GM19397 (cell line): ENCODE measurements around the gene PDGFA.

Experiments used
- ATAC-seq: cut with Tn5 transposase; IDR thresholded peaks from one replicate; pipeline ENCODE4 v1.9.1; 2021; ENCODE audit warnings: mild to moderate bottlenecking, moderate library complexity; ENCODE audit not compliant: unreplicated experiment

The PDGFA gene

DNA sequence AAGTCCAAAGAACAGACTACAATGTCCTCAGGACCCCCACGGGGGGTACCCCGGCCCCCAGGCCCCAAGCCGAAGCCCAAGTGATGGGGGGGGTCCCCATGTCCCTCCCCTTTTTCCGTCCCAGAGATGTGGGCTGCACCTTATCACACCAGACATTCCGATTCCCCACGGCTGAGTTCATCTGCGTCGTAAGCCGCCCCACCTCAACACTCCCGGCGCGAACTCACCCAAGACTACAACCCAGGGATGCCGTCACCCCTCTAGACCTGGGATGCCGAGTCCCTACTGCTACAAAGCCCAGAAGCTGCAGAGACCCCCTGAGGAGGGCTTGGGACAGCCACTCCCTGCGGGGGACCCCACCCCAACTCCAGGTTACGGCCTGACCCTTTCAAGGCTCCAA, 14.5 kb downstream of the PDGFA start:
- ATAC-seq: no peak

DNA sequence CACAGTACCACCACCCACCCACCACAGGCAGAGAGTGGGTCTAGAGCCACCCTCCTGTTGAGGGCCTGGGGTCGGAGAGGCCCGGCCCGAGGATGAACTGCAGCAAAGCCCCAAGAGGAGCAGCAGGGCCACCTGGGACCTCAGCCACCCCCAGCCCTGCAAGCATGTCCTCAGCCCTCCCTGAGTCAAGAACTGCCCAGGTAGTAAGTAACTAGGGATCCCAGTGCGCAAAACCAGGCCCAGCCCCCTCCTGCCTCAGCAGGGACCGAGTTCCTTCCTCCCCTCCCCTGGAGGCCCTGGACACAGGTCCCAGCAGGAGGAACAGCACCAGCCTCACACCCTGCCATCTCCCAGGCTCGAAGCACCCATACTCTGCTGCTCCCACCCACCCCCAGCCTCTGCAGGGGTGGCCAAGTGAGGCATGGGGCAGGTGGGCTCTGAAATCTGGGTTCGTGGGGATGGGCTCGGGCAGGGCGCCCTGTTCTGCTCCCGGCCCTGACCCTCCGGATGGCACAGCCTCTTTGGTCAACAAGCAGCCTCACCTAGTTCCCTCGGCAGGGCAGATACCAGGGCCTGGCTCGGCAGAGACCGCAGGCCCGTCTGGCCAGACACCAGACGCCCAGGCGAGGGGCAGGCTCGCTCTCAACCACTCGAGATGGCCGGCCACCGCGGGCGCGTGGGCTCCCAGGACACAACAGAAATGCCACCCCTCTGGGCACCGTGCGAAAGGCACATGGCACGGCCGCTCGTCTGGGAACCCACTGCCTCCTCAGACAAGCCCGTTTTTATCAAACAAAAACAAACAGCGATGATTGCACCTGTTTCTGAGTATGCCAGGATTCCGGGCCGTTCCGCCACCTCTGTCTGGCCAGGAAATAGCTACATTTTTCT, 15.2 kb downstream of the PDGFA start:
- ATAC-seq: no peak

DNA sequence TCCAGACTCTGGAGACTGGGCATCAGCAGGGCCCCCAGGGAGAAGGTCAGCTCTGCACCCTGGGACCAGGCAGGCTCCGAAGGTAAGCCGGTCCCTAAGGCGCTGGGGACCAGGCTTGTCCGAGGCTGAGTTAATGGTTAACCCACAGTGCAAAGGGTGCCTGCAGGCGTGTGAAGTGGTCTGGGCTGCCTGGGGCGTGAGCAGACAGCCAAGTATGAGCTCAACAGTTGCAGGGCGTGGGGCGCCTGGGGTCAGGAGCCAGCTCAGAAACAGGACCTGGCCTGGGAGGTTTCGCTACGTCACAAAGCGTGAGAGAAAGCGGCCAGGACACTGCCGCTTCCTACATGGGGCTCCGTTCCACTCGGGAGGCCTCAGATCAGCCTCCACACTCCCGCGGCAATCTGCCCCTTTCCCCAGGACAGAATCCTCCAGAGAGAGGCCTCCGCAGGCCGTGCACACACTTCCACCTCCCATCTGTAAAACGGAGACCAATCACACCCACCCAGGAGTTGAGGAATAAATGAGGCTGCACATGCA, 16.0 kb downstream of the PDGFA start:
- ATAC-seq: no peak

DNA sequence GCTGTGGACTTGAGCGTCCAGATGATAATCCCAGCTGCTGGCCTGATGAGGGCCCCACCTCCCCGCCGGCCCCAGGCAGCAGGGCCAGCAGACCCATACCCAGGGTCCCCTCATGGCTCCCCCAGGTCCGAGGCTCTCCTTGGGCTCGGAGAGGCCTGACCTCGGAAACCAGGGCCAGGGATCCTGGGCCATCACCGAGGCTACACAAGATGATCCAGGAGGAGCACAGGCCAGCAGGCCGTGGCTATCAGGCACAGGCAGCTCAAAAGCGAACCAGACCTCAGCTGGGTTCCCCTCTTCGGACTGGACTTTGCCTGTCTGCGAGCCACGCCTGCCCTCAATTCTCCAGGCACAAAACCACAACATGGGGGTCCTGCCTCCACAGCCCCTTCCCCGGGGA, 17.4 kb downstream of the PDGFA start:
- ATAC-seq: no peak

DNA sequence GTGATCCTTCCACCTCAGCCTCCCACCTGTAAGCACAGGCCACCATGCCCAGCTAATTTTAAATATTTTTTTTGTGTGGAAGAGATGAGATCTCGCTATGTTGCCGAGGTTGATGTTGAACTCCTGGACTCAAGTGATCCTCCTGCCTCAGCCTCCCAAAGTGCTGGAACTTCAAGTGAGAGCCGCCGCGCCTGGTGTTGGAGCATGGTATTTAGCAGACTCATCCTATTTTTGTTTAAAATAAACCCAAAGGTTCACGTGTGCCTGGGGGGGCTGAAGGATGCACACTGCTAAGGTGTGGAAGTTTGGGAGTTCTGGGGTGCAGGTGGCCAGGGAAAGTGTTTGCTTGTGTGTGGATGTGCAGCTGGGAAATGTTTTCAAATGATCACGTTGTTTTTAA, 18.1 kb downstream of the PDGFA start:
- no peak for ATAC-seq

DNA sequence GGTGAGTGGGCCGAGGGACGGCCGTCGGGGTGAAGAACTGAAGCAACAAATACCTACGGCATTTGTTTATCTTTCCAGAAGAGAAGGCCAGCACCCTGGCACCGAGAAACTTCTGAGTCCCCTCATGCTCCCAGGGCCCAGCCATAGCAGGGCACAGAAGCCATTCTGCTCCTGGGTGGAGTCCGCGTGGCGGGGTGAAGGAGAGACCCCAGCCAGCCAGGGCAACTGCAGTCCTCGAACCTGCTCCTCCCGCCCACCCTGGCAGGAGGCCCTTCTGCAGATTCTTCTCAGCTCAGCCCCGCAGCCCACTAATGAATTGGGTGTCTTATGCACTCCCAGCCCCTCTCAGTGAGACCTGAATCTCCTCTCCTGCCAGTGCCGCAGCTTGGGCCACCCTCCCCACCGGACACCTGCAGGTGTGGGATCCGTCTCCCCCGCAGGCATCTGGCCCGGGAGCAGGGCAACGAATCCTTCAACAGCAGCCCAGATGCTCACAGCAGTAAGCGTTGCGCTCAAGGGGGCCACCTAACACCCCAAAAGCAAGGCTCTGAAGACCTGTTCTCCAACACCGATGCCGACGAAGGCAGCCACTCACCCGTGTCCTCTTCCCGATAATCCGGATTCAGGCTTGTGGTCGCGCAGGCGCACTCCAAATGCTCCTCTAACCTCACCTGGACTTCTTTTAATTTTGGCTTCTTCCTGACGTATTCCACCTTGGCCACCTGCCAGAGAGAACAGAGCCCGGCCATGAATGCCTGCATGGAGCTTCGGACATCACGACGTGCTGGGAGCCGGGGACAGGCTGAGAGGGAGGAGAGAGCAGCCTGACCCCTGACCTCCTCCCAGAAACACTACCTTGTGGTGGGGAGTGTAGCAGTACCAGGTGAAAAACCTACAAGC, 18.9 kb downstream of the PDGFA start:
- no peak for ATAC-seq

DNA sequence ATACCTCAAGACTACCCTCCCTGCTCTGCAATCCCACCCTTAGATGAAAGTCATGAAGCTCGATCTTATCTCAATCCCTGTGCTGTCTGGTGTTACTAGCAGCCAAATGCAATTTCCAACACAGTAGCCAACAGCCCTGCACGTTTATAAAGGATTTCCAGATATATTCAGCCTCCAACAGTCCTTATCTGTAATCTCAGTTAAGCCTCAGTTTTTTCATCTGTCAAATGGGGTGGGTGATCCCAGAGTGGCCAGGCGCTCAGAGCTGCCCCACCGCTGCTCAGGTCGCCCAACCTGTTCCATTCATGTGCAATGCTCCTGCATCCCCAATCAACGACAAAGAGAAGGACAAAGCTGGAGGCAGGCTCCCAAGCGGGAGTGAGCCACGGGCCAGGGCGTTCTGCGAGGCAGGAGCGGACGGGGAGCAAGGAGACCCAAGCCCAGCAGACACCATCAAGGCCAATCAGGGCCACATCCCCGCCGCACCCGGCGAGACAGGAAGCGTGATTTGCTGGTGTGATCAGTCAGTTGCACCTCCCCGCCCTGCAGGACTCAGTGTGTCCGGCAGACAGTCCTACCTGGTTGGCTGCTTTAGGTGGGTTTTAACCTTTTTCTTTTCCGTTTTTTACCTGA, 19.7 kb downstream of the PDGFA start:
- no peak for ATAC-seq

DNA sequence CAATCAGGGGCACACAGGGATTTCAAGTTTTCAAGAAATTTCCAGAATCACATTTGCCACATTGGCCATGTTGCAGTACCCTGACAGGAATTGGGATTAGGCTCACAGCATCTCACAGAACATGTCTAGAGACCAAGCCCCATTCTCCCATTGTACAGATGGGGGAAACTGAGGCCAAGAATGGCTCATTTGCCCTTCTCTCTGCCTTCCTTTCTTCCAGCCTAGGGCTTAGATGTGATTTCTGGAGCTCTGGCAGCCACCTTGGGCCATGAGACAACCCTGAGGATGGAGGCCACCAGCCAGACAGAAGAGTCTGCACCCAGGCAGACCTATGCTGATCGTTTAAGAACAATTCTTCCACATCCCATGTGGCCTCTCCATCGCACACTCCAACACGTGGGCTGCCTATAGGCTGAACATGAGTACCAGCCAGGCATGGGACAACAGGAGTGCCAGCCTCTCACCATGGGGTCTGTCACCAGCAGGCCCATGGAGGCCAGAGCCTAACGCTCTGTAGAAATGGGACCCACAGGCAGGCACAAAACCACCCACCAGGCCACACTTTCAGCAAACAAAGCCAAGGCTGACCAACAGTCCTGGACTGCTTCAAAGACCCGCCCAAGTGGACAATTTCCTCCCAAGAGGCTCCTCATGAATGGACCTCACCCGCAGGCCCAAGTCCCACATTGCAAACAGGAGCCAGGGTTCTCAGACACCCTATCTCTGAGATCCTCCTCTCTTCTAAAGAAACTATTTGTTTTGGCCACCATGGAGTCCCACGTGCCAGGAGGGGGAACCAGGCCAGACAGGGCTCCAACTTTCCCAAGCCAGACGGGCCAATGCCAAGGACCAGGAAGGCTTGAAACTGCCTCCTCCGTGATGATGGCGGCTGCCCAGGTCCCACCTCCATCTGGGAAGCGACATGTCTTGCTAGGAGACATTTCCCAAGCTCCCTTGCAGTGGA, 20.7 kb downstream of the PDGFA start:
- ATAC-seq: no peak

DNA sequence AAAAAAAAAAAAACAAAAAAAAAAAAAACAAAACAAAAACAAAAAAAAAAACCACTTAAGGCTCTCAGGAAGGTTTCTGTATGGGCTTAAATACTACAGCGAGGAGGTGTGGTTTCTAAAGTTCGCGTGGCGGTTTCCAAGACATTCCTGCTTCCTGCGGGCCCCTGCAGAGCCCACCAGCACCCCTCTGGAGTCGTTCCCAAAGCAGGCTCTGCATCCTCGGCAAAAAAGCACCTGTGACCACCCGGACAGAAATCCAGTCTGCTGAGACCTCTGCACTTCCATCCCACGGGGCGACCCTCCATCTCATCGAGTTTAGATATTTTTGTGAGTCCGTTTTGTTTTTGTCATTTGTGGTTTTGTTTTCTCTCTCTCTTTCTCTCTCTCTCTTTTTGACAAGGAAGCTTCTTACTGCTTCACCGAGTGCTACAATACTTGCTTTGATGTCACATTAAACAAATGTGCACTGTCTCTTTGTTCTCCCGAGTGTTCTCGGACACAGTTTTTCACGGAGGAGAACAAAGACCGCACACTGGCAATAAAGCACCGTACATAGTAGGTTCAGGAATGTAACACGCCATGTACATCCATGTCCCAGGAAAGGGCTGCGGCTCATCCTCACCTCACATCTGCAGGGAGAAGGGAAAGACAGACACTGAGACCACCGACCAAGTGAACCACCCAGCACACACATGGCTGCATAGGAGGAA, 21.5 kb downstream of the PDGFA start:
- ATAC-seq: no peak

DNA sequence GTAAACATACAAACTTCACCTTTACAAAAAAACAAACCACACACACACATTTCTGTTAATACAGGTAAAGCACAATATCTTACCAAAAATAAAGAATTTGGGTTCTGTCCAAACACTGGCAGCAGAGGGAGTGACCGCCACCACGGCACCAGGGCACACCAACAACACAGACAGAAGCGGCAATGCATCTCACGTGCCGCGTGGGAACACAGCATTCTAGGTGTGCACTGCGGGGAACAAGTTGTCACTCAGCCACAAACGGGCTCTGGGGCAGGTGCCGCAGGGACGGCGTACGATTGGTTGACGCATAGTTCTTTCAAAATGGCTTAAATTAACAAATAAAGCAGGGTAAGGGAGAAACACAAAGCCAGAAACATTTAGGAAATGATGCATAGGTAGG, 22.3 kb downstream of the PDGFA start:
- no peak for ATAC-seq

DNA sequence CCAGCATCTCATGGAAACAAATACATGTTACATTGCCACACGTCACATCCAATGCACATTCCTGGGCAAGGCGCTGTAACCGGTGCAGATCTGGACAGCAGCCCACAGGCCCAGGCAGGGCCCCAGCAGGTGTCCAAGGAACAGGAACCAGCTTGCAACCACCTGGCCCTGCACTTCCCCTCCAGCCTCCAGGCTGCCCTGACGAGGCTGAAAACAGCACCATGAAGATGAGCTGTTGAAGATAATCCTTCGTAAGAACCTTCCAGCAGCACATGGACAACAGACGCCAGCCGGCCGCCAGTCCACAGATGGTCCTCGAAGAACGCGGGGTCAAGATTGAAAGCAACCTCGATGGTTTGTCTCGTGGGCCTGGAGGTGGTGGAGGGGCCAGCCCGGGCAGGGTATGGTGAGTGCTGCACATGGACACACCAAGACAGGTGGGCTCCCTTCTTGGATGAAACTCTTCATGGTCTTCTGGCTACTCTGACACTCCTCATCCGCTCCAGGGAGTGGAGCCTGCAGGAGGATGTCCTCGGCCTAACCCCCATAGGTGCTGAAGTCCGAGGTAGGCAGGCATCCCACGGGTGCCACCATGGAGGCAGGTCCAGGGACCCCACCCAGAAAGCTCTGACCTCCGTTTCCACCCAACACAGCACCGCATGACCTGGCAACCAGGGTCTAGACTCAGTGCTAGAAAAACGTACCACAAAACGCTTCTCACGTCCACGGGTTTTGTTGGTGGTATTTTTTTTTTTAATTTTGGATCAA, 22.9 kb downstream of the PDGFA start:
- no peak for ATAC-seq

DNA sequence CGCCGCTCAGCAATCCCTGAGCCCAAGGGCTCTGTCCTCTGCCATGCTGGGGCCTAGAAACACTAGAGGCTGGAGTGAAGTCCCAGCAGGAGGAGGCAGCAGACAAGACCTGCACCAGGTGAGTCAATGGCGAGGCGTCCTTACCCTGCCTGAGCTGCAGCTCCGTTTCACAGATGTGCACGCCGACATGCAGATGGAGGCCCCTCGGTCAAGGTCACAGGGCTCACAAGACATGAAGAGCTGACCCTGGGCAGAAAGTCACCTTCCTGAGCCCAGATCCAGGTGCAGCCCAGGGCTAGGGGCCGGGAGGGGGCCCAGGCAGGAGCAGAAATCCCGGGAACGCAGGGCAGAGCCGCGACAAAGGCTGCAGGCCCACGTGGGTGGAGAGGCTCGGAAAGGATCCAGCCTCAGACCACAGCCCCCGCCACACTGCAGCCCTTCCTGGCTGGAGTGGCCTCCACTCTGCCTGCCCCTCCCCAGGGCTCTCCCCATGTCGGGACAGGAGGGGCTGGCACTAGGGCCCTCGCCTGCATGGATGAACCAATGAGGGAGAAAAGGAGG, 23.8 kb downstream of the PDGFA start:
- no peak for ATAC-seq

DNA sequence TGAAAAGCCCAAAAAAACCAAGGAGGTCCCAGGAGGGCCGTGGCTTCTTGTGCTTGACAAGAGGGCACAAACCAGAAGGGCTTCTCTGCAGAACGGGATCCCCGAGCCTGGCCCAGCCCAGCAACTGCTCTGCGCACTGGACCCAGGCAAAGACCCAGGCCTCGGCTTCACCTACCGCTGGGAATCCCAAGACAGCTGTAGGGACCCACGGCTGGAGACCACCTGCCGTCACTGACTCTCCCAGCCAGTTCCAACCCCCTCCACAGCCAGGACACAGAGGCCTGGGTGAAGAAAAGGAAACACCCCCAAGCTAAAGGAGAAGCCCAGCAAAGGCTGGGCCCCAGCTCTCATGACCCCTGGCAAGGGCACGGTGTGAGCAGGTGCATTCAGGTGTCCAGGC, 24.3 kb downstream of the PDGFA start:
- no peak for ATAC-seq

DNA sequence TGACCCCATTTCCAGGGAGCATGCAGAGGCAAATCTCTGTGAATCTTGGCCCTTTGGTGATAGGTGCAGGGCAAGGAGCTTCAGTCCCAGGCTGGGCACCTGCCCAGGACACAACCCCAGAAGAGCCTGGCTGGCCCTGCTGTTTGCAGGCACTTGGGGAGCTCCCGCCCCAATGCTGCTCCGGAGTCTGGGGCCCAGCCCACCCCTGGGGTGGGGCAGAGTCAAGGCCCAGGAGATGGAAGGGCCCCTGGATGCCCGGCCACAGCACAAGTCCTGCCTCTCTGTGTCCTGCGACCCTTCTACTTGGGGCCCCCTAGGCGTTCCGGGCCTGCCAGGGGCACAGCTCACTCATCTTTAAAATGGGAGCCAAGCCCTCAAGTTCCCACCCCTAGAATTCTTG, 24.7 kb downstream of the PDGFA start:
- ATAC-seq: no peak

DNA sequence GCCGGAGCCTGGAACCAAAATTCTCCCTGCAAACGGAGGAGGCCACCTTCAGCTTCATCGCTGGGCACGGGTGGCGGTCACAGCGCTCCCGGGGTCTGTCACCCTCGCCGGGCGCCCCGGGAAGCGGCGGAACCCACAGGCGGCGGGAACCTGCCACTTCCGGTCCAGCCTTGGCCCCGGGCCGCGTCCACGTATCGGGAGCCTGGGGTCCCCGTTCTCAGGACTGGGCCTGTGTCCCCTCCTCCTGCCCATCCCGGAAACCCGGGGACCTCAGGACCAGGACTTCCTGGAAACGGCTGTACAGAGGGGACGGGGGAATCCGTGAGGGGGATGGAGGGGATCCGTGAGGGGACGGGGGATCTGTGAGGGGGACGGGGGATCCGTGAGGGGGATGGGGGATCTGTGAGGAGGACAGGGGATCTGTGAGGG, 25.4 kb downstream of the PDGFA start:
- ATAC-seq: no peak

DNA sequence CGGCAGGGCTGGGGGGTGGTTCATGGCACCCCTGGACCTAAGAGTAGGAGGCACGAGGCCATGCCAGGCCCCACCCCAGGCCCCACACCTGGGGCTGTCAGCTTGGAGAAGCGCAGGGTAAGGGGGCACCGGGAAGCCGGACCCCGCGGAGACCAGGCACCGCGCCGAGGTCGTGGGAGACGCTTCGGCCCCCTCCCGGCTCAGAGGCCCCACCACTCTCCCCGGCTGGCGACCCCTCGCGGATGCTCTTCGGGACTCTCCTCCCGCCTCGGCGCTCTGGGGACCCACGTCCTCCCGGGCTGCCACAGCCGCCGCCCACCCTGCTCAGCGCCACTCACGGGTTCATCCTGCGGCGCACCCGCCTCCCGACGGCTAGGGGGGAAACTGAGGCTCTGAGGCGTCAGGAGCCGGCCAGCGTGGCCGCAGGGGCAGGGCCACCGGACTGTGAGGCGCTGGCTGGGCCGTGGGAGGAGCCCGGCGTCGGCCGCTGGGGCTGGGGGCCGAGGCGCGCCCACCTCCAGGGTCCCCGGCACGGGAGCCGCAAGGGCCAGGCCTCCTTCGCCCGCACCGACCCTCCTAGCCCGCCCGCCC, 25.9 kb downstream of the PDGFA start:
- no peak for ATAC-seq

DNA sequence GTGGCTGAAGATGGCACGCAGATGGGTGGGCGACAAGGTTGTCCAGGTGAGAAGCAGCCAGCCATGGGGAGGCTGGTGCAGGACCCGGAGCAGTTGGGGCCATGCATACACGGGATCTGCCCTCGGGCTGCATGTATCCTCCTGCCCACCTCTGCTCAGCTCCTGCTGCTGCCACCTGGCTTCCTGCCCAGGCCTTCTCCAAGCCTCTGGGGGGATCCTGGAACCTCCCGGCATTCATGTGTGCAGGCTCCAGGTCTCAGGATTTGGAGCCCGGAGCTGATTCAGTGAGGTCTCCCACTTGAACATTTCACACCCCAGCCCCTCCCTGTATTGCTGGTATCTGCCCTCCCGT, 27.0 kb downstream of the PDGFA start:
- no peak for ATAC-seq
